Fibroblast of skin of abdomen (primary cell): ENCODE results near the gene SHQ1.
"Not testable (repeated sequence)": the region's sequence is repeated elsewhere in the genome, so short reads cannot be mapped to it uniquely, and the experiment has no call there.

Experiments used
- DNase-seq: peaks from one replicate; pipeline ENCODE4 v3.0.0-alpha.2; 2013

Gene SHQ1

DNA sequence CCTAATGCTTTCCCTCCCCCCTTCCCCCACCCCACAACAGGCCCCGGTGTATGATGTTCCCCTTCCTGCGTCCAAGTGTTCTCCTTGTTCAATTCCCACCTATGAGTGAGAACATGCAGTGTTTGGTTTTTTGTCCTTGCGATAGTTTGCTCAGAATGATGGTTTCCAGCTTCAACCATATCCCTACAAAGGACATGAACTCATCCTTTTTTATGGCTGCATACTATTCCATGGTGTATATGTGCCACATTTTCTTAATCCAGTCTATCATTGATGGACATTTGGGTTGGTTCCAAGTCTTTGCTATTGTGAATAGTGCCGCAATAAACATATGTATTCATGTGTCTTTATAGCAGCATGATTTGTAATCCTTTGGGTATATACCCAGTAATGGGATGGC lies 137.8 kb downstream of the SHQ1 start:
- DNase-seq = not testable (repeated sequence)

GRCh38 chr3:72708441-72708840 lies 139.8 kb downstream of the SHQ1 start:
- no peak for DNase-seq

DNA sequence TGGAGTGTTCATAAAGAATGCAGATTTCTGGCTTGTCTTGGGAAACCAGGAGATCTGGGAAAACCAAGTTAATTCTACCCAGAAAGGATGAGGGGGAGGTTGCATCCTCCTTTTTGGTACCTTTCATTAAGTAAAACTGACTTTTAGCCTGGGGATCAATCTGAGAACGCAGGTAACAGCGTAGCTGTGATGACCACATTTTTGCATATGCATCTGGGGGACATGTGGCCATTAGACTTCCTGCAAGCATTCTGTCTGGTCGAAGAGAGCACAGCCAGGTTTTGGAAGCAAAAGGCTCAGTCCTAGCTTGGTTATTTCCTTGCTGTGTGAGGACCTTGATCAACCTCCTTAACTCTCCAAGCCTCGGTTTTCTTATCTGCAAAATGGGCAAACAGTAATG lies 145.2 kb downstream of the SHQ1 start:
- no peak for DNase-seq

- no peak for DNase-seq
Measured at GRCh38 chr3:72702390-72702789, 145.9 kb downstream of the SHQ1 start.

- no peak for DNase-seq
Measured at GRCh38 chr3:72700106-72700505, 148.1 kb downstream of the SHQ1 start.

- DNase-seq = no peak
Measured at GRCh38 chr3:72699631-72700030, 148.6 kb downstream of the SHQ1 start.
